GM20000 (cell line): ENCODE data around the gene PTPRG.
A peak's percentile ranks its signal among the peaks of the same experiment; 100 is the strongest.

Experiments
- DNase-seq: peaks from one replicate; pipeline ENCODE4 v3.0.0; 2012; ENCODE audit warnings: low spot score
- TF ChIP-seq, protein P1 (sequence below): IDR thresholded peaks from 2 replicates; pipeline ENCODE4 v1.5.1; 2012; ENCODE audit warnings: mild to moderate bottlenecking, control low read depth; ENCODE audit errors: extremely low read depth, missing control alignments

The PTPRG gene

GRCh38 chr3:61928776-61929314 lies 367.5 kb downstream of the PTPRG start:
- no peak for DNase-seq
- TF ChIP-seq, protein P1, sequence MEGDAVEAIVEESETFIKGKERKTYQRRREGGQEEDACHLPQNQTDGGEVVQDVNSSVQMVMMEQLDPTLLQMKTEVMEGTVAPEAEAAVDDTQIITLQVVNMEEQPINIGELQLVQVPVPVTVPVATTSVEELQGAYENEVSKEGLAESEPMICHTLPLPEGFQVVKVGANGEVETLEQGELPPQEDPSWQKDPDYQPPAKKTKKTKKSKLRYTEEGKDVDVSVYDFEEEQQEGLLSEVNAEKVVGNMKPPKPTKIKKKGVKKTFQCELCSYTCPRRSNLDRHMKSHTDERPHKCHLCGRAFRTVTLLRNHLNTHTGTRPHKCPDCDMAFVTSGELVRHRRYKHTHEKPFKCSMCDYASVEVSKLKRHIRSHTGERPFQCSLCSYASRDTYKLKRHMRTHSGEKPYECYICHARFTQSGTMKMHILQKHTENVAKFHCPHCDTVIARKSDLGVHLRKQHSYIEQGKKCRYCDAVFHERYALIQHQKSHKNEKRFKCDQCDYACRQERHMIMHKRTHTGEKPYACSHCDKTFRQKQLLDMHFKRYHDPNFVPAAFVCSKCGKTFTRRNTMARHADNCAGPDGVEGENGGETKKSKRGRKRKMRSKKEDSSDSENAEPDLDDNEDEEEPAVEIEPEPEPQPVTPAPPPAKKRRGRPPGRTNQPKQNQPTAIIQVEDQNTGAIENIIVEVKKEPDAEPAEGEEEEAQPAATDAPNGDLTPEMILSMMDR = no peak

- TF ChIP-seq, protein P1 = no peak
Measured at GRCh38 chr3:61929617-61930016, 368.2 kb downstream of the PTPRG start.

GRCh38 chr3:61932499-61932898 lies 371.1 kb downstream of the PTPRG start:
- TF ChIP-seq, protein P1 = no peak
- no peak for DNase-seq

More at GRCh38 chr3:61929617-61930016, 368.2 kb downstream of the PTPRG start:
- no peak for DNase-seq

GRCh38 chr3:61933798-61934504 lies 372.6 kb downstream of the PTPRG start:
- no peak for DNase-seq
- TF ChIP-seq, protein P1 = no peak

DNA sequence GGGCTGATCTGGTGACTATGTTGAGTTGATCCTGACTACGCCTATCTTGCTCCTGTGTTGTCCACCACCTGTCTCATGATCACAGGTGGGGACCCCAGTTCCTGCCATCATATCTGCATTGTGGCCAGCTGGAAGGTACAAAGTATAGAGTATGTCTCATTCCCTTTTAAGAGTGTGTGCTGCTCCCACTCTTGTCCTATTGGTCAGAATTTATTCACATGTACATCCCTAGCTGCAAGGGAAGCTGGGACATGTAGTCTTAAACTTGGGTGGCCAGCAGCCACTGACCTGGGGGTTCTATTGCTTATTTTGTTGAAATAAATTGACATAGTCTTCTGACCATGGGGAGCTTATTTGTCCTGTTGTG lies 373.1 kb downstream of the PTPRG start:
- DNase-seq = no peak
- TF ChIP-seq, protein P1 = no peak

DNA sequence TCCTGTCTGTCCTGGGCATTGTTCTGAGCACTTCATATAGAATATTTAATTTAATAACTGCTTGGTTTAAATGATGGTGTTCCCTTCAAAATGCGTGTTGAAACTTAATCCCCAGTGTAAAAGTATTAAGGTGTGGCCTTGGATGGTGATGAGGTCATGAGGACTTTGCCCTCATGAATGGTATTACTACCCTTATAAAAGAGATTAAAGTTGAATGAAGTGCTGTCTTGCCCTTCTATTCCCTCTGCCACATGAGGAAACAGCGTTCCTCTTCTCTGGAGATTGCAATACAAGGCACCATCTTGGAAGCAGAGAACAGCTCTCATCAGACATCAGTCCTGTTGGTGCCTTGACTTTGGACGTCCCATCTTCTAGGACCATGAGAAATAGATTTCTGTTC lies 374.4 kb downstream of the PTPRG start:
- TF ChIP-seq, protein P1 = no peak
- DNase-seq = no peak

DNA sequence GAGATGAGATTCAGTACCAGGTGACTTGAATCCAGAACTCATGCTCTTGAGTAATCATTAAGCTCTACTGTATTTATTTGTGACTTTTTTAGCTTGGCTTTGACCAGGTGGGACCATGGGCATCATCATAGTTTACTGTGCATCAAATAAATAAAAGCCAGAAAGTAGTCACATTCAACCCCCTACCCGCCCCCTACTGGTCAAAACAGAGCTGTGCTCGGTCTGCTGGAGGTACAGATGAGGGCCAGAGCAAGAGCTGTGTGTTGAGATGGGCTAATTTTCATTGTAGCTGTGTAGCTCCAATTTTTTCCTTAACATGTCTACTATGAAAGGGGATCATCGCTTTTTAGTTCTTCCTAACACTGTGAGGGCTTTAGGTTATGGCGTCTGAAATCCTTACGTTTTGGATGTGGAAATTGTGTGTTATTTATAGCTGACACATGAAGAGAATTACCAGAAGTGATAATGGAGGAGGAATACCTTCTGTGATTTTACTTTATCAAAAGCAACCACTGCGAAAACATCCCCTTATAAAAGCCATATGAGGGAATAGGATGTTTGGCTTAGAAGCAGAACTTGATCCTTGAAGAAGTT lies 375.1 kb downstream of the PTPRG start:
- TF ChIP-seq, protein P1 = peak; percentile 75
- DNase-seq = peak; percentile 19
